GM12801 (cell line): ENCODE data around the gene CMTM7.

Experiments used
- CTCF ChIP-seq: IDR thresholded peaks from one replicate; pipeline ENCODE4 v1.5.1; 2011; ENCODE audit warnings: control low read depth; ENCODE audit not compliant: insufficient read length; ENCODE audit errors: extremely low read depth

Gene CMTM7

GRCh38 chr3:32401126-32401525, 9.5 kb downstream of the CMTM7 start:
- no peak for TF ChIP-seq CTCF

GRCh38 chr3:32401556-32402081, 10.0 kb downstream of the CMTM7 start:
- no peak for TF ChIP-seq CTCF

- no peak for TF ChIP-seq CTCF
Measured at GRCh38 chr3:32403663-32404062, 12.0 kb downstream of the CMTM7 start.

GRCh38 chr3:32404714-32405113, 13.1 kb downstream of the CMTM7 start:
- no peak for TF ChIP-seq CTCF

- TF ChIP-seq CTCF = no peak
Measured at GRCh38 chr3:32405155-32405554, 13.5 kb downstream of the CMTM7 start.

GRCh38 chr3:32405711-32406323, 14.2 kb downstream of the CMTM7 start:
- TF ChIP-seq CTCF = no peak

GRCh38 chr3:32406486-32407408, 15.1 kb downstream of the CMTM7 start:
- no peak for TF ChIP-seq CTCF
